GM21381 (cell line): Measurements from ENCODE around the gene ZNF331.
A peak's percentile ranks its signal among the peaks of the same experiment; 100 is the strongest.

ENCODE experiments used
- ATAC-seq: cut with Tn5 transposase; IDR thresholded peaks from one replicate; pipeline ENCODE4 v1.9.1; 2021; ENCODE audit warnings: mild to moderate bottlenecking, moderate library complexity; ENCODE audit not compliant: unreplicated experiment

The ZNF331 gene

GRCh38 chr19:53520547-53521372, 17.2 kb upstream of the ZNF331 start:
- peak; percentile 99 for ATAC-seq

GRCh38 chr19:53521373-53522202, 16.4 kb upstream of the ZNF331 start:
- no peak for ATAC-seq

DNA sequence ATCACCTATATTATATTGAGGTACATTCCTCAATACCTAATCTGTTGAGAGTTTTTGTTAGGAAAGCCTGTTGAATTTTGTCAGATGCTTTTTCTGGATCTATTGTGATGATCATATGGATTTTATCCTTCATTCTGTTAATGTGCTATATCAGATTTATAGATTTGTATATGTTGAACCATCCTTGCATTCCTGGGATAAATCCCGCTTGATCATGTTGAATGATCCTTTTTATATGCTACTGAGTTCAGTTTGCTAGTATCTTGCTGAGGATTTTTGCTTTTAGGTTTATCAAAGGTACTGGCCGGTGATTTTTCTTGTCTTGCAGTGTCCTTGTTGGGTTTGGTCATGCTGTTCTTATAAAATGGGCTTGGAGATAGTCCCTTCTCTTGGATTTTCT, 12.0 kb upstream of the ZNF331 start:
- ATAC-seq = no peak

- no peak for ATAC-seq
Measured at GRCh38 chr19:53530622-53531021, 7.3 kb upstream of the ZNF331 start.

DNA sequence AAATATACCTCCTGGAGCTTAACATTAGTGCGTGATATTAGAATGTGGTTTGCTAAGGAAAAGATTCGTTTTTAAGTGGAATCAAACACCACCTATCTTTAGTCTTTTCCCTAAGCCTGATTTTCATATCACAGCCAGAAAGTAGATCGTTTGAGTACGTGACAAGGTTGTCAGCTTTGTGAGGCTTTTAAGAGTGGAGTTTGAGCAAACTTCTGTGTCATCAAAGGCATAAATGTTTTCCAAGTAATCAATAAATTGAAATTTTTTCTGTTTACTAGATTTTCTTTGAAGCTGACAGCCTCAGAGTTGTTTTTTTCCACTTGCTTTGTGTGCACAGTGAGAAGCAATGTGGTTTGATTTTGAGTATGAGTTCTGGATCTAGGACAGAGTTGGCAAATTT, 6.5 kb upstream of the ZNF331 start:
- ATAC-seq = no peak

GRCh38 chr19:53532362-53532761, 5.6 kb upstream of the ZNF331 start:
- no peak for ATAC-seq

- no peak for ATAC-seq
Measured at GRCh38 chr19:53536225-53536548, 1.8 kb upstream of the ZNF331 start.

GRCh38 chr19:53537121-53537520, 824 bp upstream of the ZNF331 start:
- no peak for ATAC-seq

GRCh38 chr19:53538378-53539109, 599 bp downstream of the ZNF331 start:
- peak; percentile 13 for ATAC-seq

- no peak for ATAC-seq
Measured at GRCh38 chr19:53540091-53540490, 2.1 kb downstream of the ZNF331 start.

DNA sequence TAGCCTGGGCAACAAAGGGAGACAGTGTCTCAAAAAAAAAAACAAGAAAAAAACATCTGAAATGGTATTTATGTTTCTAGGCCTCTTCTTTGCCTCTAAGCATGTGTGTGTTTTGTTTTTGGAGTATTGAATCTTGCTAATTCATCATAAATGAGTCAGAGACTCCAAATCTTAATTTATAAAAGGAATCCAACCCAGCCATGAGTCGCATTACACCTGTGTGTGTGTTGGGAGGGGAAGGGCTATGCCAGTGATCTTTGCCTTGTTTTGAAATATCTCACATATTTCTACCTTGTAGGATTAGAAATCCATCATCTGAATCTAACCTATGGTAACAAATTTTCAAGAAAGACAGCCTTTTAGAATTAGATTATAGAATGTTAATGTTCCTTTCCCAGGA, 4.0 kb downstream of the ZNF331 start:
- ATAC-seq = no peak

GRCh38 chr19:53545271-53546065, 7.5 kb downstream of the ZNF331 start:
- ATAC-seq = no peak

DNA sequence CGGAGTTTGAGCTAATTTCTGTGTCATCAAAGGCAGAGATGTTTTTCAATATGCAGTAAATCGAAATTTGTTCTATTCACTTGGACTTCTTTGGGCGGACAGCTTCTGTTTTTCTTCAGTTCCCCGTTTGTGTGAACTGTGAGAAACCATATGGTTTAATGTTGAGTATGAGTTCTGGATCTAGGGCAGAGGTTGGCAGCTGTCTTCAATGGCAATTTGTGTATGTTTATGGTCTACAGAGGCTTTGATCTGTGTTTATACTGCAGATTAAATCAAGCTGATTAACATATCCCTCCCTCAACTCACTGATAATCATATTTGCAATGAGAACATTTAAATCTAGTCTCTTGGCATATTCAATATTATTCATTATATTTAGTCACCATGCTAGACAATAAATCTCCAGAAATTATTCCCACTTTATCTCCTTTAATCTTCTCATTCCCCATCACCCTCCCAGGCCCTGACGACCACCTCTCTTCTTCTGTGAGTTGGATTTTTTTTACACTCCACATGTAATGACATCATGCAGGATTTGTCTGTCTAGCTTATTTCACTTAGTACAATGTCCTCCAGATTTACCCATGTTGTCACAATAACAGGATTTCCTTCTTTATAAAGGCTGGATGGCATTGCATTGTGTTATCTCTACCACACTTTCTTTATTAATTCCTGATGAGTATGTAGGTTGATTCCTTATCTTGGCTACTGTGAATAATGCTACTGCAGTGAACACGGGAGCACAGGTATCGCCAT, 9.0 kb downstream of the ZNF331 start:
- no peak for ATAC-seq

- ATAC-seq = no peak
Measured at GRCh38 chr19:53549340-53549739, 11.4 kb downstream of the ZNF331 start.

GRCh38 chr19:53552001-53552721, 14.2 kb downstream of the ZNF331 start:
- ATAC-seq = no peak

- no peak for ATAC-seq
Measured at GRCh38 chr19:53553156-53553555, 15.2 kb downstream of the ZNF331 start.

DNA sequence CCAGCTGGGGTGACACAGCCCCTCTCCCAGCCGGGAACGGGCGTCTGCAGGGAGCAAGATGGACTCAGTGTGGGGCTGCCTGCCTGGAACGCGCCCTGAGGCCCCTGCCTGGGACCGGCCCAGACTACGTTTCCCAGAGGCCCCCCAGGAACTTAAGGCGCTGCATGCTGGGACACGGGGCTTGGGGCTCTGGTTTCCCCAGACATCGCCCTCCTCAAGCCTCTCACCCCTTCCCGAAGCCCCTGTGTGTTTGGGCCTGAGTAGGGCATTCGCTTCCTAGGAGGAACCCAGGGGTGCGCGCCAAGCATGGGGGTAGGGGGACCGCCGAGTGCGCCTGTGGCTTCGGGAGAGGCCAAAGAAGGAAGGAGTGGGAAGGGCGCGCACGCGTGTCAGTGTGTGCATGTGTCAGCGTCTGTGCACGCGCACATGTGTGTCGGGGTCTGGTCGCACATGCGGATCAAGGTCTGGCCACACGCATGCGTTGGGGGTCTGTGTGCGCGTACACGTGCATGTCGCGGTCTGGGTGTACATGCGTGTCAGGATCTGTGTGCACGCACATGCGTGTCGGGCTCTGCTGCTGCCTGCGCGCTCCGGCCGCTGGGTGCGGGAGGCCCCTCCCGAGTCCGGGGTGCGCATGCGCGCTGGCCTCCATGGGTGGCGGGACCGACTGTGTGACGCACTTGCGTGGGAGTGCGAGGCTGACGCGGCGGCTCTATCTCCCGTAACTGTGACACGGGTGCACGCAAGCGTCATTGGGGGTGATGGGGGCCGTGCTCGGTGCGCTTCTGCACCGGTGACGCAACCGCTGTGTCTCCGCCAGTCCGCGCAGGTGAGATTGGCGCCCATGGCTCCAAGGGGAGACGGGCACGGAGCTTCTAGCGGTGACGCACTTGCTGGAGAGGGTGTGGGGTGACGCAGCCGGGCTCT, 16.2 kb downstream of the ZNF331 start:
- ATAC-seq = peak; percentile 73

GRCh38 chr19:53554804-53555203, 16.9 kb downstream of the ZNF331 start:
- peak; percentile 8 for ATAC-seq
